ENCODE measurements around the gene RPRD1A. TPM values are rescaled to one million over a fixed set of nuclear protein-coding genes. Genes with fewer than 3 reads are reported as not detected.
"Not testable (repeated sequence)": the region's sequence is repeated elsewhere in the genome, so short reads cannot be mapped to it uniquely, and the experiment has no call there.

RPRD1A gene
- total and polyA plus RNA-seq, 9 of the 15 experiments (the other 6 are each of a cell fraction or from before 2014, with no cell fraction given) = 30.2 to 142 (median 66.0) TPM

DNA sequence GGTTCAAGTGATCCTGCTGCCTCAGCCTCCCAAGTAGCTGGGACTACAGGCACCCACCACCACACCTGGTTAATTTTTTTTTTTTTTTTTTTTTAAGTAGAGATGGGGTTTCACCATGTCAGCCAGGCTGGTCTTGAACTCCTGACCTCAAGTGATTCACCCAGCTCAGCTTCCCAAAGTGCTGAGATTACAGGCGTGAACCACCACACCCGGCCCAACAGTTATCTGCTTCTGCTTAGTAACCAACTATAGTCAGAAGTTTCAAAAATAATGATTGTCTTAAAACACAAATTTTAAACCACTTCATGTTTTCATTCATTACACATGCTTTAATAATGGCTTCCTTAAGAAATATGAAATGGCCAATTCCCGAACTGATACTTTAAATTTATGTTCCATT is 43.1 kb downstream of the RPRD1A start:
- DNase-seq (ENCODE audit: extremely low read depth in 1 of 4, low spot score in 3 of 4); BruUV-seq (replicated peaks); H3K9ac ChIP-seq (ENCODE audit: insufficient read depth in 1 of 2, low read depth in 2 of 2, low read length in 2 of 2); H3K4me3 ChIP-seq; H3K27me3 ChIP-seq (ENCODE audit: control insufficient read depth in 2 of 2, insufficient read depth in 2 of 2, low read length in 2 of 2); H2AFZ ChIP-seq (ENCODE audit: low read depth, low read length); H3K79me2 ChIP-seq (ENCODE audit: control insufficient read depth, insufficient read depth, low read length); H3K27ac ChIP-seq (ENCODE audit: extremely low read depth, low read depth, low read length); CTCF ChIA-PET (ENCODE audit: low intra/inter-chr PET ratio); H4K20me1 ChIP-seq (replicated peaks; ENCODE audit: control insufficient read depth, insufficient read depth, low read length); H3K4me1 ChIP-seq (replicated peaks in 1 of 2; ENCODE audit: control insufficient read depth in 2 of 2, insufficient read depth in 2 of 2, low read length in 2 of 2); H3K4me2 ChIP-seq (ENCODE audit: insufficient read depth, low read length); H3K9me3 ChIP-seq (replicated peaks; ENCODE audit: control insufficient read depth, insufficient read depth, low read depth, low read length); intact Hi-C loops (cut with micrococcal nuclease); H3K9me1 ChIP-seq (ENCODE audit: control insufficient read depth, insufficient read depth, low read length); ATAC-seq; FAIRE-seq: not testable (repeated sequence)
- in situ Hi-C loops (cut with MboI) = loop anchor here (5.0 kb wide), 1 partner anchor 258 kb away; no protein-coding TSS in a partner anchor
- H3K36me3 ChIP-seq (ENCODE audit: control insufficient read depth, insufficient read depth, low read length) = peaks cover 46% of the 10 kb centered on the region
- 0 out of 4 replicates have a peak, but pooled peaks of 1 of the 2 experiments have one; percentile 28 for TF ChIP-seq KDM1A (IDR thresholded peaks at IDR 0.05)
- WGBS (ENCODE audit: insufficient coverage, low coverage, missing lambda C conversion rate) = 56% methylated on average over 3 of the region's 3 CpGs
- POLR2A ChIA-PET = interaction anchor here (0.6 kb wide), 1 partner anchor 150 kb away, joined by 4 read pairs; no protein-coding TSS in a partner anchor

DNA sequence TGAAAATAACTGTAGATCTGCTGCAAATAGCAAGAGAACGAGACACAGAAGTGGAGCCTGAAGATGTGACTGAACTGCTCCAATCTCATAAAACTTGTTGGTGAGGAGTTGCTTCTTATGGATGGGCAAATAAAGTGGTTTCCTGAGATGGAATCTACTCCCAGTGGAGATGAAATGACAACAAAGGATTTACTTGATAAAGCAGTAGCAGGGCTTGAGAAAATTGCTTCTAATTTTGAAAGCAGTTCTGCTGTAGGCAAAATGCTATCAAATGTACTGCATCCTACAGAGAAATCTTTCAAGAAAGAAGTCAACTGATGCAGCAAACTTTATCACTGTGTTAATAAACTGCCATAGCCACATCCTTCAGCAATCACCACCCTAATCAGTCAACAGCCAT is 44.0 kb downstream of the RPRD1A start:
- FAIRE-seq (no peak), DNase-seq (ENCODE audit: extremely low read depth in 1 of 4, low spot score in 3 of 4) (no peak), ATAC-seq (no peak)
- H3K4me2 ChIP-seq (ENCODE audit: insufficient read depth, low read length) = no peak overlapping the region
- intact Hi-C loops (cut with micrococcal nuclease) = no loop called here
- no TSS peak for BruUV-seq (replicated peaks)
- POLR2A ChIA-PET = no interaction called here
- no peaks in the 10 kb centered on the region for H3K9me1 ChIP-seq (ENCODE audit: control insufficient read depth, insufficient read depth, low read length)
- no peaks in the 10 kb centered on the region for H4K20me1 ChIP-seq (replicated peaks; ENCODE audit: control insufficient read depth, insufficient read depth, low read length)
- CTCF ChIA-PET (ENCODE audit: low intra/inter-chr PET ratio) = no interaction called here
- no peaks in the 10 kb centered on the region for H3K27me3 ChIP-seq (ENCODE audit: control insufficient read depth in 2 of 2, insufficient read depth in 2 of 2, low read length in 2 of 2)
- H3K9me3 ChIP-seq (replicated peaks; ENCODE audit: control insufficient read depth, insufficient read depth, low read depth, low read length) = no peaks in the 10 kb centered on the region
- in situ Hi-C loops (cut with MboI) = loop anchor here (5.0 kb wide), 1 partner anchor 259 kb away; no protein-coding TSS in a partner anchor
- no peak overlapping the region for H3K4me3 ChIP-seq
- no peak overlapping the region for H3K9ac ChIP-seq (ENCODE audit: insufficient read depth in 1 of 2, low read depth in 2 of 2, low read length in 2 of 2)
- 84% methylated on average over 1 of the region's 1 CpG for WGBS (ENCODE audit: insufficient coverage, low coverage, missing lambda C conversion rate)
- no peaks in the 10 kb centered on the region for H3K79me2 ChIP-seq (ENCODE audit: control insufficient read depth, insufficient read depth, low read length)
- TF ChIP-seq EP400 (IDR thresholded peaks at IDR 0.05) = no peak
- TF ChIP-seq ZNF316 (IDR thresholded peaks at IDR 0.05) = no peak
- TF ChIP-seq, protein P1, sequence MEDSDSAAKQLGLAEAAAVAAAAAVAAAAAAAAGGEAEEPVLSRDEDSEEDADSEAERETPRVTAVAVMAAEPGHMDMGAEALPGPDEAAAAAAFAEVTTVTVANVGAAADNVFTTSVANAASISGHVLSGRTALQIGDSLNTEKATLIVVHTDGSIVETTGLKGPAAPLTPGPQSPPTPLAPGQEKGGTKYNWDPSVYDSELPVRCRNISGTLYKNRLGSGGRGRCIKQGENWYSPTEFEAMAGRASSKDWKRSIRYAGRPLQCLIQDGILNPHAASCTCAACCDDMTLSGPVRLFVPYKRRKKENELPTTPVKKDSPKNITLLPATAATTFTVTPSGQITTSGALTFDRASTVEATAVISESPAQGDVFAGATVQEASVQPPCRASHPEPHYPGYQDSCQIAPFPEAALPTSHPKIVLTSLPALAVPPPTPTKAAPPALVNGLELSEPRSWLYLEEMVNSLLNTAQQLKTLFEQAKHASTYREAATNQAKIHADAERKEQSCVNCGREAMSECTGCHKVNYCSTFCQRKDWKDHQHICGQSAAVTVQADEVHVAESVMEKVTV (CRISPR knock-in tag; IDR thresholded peaks at IDR 0.05) = no peak
- no peak for TF ChIP-seq U2AF1 (optimal IDR thresholded peaks at IDR 0.05; ENCODE audit: low read depth, low read length)
- TF ChIP-seq KAT7 (CRISPR knock-in tag; IDR thresholded peaks at IDR 0.05; ENCODE audit: borderline replicate concordance) = no peak
- TF ChIP-seq CAMTA2 (CRISPR knock-in tag; conservative IDR thresholded peaks at IDR 0.05) = no peak
- H3K36me3 ChIP-seq (ENCODE audit: control insufficient read depth, insufficient read depth, low read length) = peaks cover 37% of the 10 kb centered on the region; the same call in 2 of the 3 replicates
- no peak overlapping the region for H2AFZ ChIP-seq (ENCODE audit: low read depth, low read length)
- no peaks in the 10 kb centered on the region for H3K4me1 ChIP-seq (replicated peaks in 1 of 2; ENCODE audit: control insufficient read depth in 2 of 2, insufficient read depth in 2 of 2, low read length in 2 of 2)
- H3K27ac ChIP-seq (ENCODE audit: extremely low read depth, low read depth, low read length) = no peak overlapping the region
